ENCODE results near the gene SLC6A16.

SLC6A16 gene

DNA sequence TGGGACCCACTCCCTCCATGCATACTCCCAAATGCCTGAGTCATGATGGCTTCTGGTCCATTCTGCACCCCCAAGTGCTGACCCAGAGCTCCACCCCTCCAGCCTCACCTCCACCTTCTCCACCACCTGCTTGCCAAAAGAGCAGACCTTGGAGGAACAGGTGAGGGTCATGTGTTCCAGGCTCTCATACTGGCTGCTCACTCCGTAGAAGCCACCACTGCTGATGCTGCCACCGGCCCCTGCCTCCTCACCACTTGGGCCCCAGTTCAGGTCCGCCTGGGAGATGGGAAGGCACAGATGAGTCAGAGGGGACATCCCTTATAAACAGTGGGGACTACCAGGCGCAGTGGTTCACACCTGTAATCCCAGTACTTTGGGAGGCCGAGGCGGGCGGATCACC, 18.1 kb upstream of the SLC6A16 start:
- H3K27ac ChIP-seq: no peak overlapping the region
- TF ChIP-seq ZFX (IDR thresholded peaks at IDR 0.05; ENCODE audit: borderline replicate concordance): no peak
- TF ChIP-seq, protein P1, sequence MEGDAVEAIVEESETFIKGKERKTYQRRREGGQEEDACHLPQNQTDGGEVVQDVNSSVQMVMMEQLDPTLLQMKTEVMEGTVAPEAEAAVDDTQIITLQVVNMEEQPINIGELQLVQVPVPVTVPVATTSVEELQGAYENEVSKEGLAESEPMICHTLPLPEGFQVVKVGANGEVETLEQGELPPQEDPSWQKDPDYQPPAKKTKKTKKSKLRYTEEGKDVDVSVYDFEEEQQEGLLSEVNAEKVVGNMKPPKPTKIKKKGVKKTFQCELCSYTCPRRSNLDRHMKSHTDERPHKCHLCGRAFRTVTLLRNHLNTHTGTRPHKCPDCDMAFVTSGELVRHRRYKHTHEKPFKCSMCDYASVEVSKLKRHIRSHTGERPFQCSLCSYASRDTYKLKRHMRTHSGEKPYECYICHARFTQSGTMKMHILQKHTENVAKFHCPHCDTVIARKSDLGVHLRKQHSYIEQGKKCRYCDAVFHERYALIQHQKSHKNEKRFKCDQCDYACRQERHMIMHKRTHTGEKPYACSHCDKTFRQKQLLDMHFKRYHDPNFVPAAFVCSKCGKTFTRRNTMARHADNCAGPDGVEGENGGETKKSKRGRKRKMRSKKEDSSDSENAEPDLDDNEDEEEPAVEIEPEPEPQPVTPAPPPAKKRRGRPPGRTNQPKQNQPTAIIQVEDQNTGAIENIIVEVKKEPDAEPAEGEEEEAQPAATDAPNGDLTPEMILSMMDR (IDR thresholded peaks at IDR 0.05): no peak

DNA sequence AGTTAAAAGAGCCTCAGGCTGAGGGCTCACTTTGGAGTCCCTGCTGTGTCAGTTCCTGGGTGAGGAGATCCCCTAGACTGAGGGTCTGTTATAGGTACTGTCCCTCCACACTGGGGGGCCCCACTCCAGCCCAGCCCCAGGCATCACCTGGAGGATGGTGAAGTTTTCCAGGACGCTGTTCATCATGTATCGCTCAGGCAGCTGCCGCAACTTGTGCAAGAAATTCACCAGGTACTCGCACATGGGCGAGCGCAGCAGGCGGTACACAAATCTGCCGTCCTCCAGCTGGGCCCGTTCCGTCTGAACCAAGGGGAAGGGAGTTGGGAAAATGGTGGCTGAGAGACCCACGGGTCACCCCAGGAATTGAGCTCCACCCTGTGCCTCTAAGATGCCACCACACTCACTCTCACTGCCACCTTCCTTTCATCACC, 17.3 kb upstream of the SLC6A16 start:
- H3K27ac ChIP-seq: no peak overlapping the region
- TF ChIP-seq, protein P1 (IDR thresholded peaks at IDR 0.05): no peak
- TF ChIP-seq ZFX (IDR thresholded peaks at IDR 0.05; ENCODE audit: borderline replicate concordance): no peak

DNA sequence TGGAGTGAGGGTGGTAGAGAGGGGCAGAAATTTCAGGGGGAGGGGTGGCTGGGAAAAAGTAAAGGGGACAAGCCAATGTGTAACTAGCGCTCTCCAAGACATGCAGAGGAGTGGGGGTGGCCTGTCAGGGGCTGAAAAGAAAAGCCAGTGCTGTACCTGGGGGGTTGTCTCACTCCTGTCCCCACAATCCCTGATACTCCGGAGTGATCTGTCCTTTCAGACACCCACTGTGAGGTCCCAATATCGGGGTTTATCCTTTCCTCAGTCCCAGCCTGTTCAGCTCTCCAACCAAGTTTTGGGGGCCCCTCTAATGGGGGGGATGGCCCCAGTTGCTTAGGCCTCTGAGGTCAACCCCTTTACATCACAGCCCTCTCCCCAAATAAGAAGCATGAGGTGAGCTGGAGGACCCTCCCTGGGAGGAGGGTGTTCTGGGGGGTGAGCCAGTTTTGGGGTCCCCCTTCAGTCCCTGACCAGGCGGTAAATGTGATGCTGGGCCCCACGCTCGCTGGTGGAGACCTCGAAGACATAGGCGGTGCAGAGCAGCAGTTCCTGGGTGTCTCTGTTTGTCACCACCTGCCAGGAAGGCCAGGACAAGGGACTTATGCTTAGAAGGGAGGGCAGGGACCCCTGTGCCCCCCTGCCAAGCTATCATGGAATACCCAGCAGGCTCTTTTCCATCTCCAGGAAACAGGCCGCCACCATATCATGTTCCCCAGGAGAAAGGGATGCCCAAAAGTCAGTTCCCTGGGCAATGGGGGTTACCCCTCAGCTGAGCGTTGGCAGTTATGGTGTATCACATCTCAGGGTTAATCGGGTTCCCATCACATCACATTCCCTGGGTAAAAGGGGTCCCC, 16.1 kb upstream of the SLC6A16 start:
- H3K27ac ChIP-seq: peak overlapping the region; percentile 91
- no peak for TF ChIP-seq ZFX (IDR thresholded peaks at IDR 0.05; ENCODE audit: borderline replicate concordance)
- TF ChIP-seq, protein P1 (IDR thresholded peaks at IDR 0.05): no peak

DNA sequence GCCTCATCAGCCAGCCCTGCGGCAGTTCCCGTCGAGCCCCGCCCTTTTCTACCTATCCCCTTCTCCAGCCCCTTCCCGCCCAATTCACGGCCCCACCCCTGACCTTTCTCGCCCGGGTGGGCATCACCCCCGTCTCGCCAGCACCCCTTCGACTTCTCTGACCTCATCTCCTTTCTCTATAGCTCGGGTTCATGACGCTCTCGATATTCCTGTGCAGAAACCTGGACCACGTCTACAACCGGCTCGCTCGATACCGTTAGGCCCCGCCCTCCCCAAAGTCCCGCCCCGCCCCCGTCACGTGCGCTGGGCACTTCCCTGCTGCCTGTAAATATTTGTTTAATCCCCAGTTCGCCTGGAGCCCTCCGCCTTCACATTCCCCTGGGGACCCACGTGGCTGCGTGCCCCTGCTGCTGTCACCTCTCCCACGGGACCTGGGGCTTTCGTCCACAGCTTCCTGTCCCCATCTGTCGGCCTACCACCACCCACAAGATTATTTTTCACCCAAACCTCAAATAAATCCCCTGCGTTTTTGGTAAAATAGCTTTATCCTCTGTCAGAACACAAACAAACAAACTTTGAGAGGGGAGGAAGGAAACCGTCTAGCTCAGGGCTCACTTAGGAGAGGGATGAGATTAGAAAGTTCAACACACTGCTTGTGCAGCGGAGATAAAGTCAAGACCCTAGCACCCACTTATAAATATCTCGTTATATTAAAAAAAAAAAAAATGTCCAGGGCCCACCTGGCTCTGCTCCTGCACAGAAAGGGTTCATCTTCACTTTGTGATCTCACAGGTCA, 15.3 kb upstream of the SLC6A16 start:
- peak overlapping the region; percentile 91 for H3K27ac ChIP-seq

DNA sequence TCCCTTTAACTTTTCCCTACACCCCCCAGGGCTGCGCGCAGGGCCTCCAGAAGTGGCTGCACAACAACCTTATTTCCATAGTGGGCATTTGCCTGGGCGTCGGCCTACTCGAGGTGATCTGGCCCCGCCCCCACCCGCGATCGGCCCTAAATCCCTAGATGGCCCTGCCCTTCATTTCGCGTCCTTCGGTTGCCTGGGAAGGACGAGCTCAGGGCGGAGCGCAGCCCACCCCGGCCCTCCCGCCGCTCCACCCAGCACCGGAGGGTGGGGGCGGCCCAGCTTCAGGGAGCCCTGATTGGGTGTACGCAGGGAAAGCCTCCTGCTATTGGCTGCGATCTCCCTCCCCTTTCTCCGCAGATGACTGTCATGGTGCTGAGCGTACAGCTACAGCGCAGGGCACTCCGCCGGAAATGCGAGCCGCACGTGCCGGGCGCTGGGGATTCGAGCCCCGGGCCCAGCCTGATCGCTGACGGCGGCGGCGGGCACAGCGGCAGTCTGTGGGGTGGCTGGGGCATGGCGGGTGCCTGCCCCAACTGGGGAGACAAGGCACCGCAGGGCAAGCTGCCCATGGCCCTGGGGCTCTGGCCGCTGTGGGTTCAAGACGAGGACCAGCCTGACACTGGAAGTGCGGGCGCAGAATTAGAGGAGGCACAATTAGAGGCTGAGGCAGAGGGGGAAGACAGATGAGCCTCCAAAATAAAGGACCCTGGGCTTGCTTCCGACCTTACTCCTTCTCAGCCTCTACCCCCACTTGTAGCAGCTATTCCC, 14.5 kb upstream of the SLC6A16 start:
- no peak for TF ChIP-seq ZFX (IDR thresholded peaks at IDR 0.05; ENCODE audit: borderline replicate concordance)
- TF ChIP-seq, protein P1 (IDR thresholded peaks at IDR 0.05): no peak
- peak overlapping the region; percentile 91 for H3K27ac ChIP-seq

More for the DNA sequence above, 15.3 kb upstream of the SLC6A16 start:
- TF ChIP-seq, protein P1 (IDR thresholded peaks at IDR 0.05): no peak
- no peak for TF ChIP-seq ZFX (IDR thresholded peaks at IDR 0.05; ENCODE audit: borderline replicate concordance)

DNA sequence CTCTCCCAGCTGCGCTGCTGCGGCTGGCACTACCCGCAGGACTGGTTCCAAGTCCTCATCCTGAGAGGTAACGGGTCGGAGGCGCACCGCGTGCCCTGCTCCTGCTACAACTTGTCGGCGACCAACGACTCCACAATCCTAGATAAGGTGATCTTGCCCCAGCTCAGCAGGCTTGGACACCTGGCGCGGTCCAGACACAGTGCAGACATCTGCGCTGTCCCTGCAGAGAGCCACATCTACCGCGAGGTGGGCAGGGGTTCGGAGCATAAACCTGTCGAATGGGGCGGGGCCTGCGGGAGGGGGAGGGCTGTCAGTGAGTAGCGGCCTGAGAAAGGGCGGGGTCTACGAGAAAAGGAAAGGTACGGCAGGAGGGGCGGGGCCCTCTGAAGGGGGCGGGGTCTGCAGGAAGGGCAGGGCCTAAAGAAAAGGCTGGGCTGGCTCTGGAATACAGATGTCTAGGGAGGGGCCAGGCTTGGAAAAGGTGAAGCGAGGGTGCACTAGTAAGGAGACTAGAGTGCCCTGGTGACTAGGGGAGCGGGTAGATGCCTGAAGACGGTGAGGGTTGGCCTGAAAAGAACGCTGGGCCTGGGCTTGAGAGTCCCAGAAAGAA, 13.8 kb upstream of the SLC6A16 start:
- peak overlapping the region; percentile 91 for H3K27ac ChIP-seq
- TF ChIP-seq, protein P1 (IDR thresholded peaks at IDR 0.05): no peak
- no peak for TF ChIP-seq ZFX (IDR thresholded peaks at IDR 0.05; ENCODE audit: borderline replicate concordance)
